HL-60 (cell line): ENCODE results near the gene KIF26B.

Experiments
- DNase-seq, 2 experiments: peaks; one replicate each; pipeline ENCODE4 v3.0.0-alpha.2; 2010 to 2020; ENCODE audit warnings: low read depth in 1 of 2, low spot score in 1 of 2
- H3K27ac ChIP-seq: fragments of 250-450 bp; sonication (Bioruptor Pico); replicated peaks from 2 replicates; pipeline ENCODE4 v1.5.1; 2020; ENCODE audit warnings: mild to moderate bottlenecking, moderate library complexity
- H3K27me3 ChIP-seq: fragments of 250-450 bp; sonication (Bioruptor Pico); 2 replicates; pipeline ENCODE4 v1.5.1; 2021; ENCODE audit warnings: mild to moderate bottlenecking, moderate library complexity; ENCODE audit not compliant: insufficient read depth, poor library complexity, severe bottlenecking
- H3K4me3 ChIP-seq: replicated peaks from 2 replicates; pipeline ENCODE4 v1.5.1; 2011; ENCODE audit warnings: mild to moderate bottlenecking, control low read depth, low read length; ENCODE audit not compliant: insufficient read depth
- GABPA ChIP-seq: IDR thresholded peaks from 2 replicates; pipeline ENCODE4 v1.6.1; 2012; ENCODE audit warnings: low read depth
- POLR2AphosphoS5 ChIP-seq: IDR thresholded peaks from 2 replicates; pipeline ENCODE4 v1.6.1; 2012; ENCODE audit warnings: low read depth
- SPI1 ChIP-seq: IDR thresholded peaks from 2 replicates; pipeline ENCODE4 v1.6.1; 2012; ENCODE audit warnings: low read depth, mild to moderate bottlenecking, borderline replicate concordance
- TF ChIP-seq, protein P1 (sequence below): IDR thresholded peaks from 2 replicates; pipeline ENCODE4 v1.6.1; 2012; ENCODE audit warnings: low read depth; ENCODE audit not compliant: insufficient replicate concordance
- TF ChIP-seq, protein P2 (sequence below): IDR thresholded peaks from one replicate; pipeline ENCODE4 v1.5.1; 2011; ENCODE audit warnings: low read length, control low read depth, inconsistent platforms; ENCODE audit not compliant: insufficient read depth

The KIF26B gene

DNA sequence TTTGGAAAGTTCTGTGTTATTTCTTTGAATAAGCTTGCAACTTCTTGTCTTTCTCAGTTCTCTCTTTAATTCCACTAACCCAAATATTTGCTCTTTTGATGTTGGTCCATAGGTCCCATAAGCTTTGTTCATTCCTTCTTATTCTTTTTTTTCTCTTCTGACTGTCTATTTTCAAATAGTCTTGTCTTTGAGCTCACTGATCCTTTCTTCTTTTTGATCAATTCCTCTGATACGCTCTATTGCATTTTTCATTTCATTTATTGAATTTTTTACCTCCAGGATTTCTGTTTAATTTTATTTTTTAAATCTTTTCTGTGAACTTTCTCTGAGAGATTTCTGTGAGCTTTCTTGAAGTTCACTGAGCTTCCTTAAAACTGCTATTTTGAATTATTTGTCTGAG, 486.6 kb downstream of the KIF26B start:
- no peak for DNase-seq
- Histone ChIP-seq H3K27me3 (no peaks in the 10 kb centered on the region), H3K27ac (no peak overlapping the region), H3K4me3 (no peak overlapping the region)
- TF ChIP-seq GABPA, result no peak
- TF ChIP-seq, protein P1, sequence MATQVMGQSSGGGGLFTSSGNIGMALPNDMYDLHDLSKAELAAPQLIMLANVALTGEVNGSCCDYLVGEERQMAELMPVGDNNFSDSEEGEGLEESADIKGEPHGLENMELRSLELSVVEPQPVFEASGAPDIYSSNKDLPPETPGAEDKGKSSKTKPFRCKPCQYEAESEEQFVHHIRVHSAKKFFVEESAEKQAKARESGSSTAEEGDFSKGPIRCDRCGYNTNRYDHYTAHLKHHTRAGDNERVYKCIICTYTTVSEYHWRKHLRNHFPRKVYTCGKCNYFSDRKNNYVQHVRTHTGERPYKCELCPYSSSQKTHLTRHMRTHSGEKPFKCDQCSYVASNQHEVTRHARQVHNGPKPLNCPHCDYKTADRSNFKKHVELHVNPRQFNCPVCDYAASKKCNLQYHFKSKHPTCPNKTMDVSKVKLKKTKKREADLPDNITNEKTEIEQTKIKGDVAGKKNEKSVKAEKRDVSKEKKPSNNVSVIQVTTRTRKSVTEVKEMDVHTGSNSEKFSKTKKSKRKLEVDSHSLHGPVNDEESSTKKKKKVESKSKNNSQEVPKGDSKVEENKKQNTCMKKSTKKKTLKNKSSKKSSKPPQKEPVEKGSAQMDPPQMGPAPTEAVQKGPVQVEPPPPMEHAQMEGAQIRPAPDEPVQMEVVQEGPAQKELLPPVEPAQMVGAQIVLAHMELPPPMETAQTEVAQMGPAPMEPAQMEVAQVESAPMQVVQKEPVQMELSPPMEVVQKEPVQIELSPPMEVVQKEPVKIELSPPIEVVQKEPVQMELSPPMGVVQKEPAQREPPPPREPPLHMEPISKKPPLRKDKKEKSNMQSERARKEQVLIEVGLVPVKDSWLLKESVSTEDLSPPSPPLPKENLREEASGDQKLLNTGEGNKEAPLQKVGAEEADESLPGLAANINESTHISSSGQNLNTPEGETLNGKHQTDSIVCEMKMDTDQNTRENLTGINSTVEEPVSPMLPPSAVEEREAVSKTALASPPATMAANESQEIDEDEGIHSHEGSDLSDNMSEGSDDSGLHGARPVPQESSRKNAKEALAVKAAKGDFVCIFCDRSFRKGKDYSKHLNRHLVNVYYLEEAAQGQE, result no peak
- TF ChIP-seq POLR2AphosphoS5, result no peak
- TF ChIP-seq SPI1, result no peak
- TF ChIP-seq, protein P2, sequence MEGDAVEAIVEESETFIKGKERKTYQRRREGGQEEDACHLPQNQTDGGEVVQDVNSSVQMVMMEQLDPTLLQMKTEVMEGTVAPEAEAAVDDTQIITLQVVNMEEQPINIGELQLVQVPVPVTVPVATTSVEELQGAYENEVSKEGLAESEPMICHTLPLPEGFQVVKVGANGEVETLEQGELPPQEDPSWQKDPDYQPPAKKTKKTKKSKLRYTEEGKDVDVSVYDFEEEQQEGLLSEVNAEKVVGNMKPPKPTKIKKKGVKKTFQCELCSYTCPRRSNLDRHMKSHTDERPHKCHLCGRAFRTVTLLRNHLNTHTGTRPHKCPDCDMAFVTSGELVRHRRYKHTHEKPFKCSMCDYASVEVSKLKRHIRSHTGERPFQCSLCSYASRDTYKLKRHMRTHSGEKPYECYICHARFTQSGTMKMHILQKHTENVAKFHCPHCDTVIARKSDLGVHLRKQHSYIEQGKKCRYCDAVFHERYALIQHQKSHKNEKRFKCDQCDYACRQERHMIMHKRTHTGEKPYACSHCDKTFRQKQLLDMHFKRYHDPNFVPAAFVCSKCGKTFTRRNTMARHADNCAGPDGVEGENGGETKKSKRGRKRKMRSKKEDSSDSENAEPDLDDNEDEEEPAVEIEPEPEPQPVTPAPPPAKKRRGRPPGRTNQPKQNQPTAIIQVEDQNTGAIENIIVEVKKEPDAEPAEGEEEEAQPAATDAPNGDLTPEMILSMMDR, result no peak

DNA sequence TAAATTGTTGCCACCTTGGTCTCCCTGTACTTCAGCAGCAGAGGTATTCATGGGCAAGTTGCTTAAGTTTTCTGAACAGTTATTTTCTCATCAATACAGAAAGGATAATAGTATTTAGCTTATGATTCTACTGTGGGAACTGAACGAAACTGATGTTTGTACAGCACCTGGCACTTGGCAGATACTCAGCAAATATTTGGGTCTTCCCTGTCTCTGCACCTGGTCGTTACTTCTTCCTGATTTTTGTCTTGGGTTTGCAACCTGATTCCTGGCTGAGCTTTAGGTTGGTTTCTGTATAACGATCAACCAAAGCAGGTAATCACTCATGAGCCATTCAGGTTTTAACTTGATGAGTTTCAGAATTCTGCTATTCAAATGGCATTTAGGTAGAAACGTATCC, 490.6 kb downstream of the KIF26B start:
- Histone ChIP-seq H3K4me3 (no peak overlapping the region), H3K27me3 (no peaks in the 10 kb centered on the region), H3K27ac (no peak overlapping the region)
- TF ChIP-seq SPI1 (no peak), GABPA (no peak), POLR2AphosphoS5 (no peak)
- TF ChIP-seq, protein P1, result no peak
- TF ChIP-seq, protein P2, result no peak
- DNase-seq, result no peak

DNA sequence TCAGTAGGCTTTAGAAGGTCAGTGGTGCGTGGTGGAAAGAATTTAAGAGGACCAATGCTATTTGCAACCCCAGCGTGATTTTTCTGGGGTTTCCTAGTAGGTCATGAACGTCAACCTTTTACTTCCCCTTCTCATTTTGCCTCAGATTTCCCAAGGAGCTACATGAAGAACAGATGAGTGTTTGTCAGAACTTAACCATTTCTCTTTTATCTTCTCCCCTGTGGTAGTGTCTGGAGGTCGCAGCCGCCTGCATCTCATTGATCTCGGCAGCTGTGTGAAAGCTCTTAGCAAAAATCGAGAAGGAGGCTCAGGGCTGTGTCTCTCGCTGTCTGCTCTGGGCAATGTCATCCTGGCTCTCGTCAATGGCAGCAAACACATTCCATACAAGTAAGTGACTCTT, 491.1 kb downstream of the KIF26B start:
- no peak overlapping the region for H3K27ac ChIP-seq
- H3K27me3 ChIP-seq, result no peaks in the 10 kb centered on the region
- TF ChIP-seq, protein P2, result no peak
- TF ChIP-seq SPI1 (no peak), GABPA (no peak), POLR2AphosphoS5 (no peak)
- TF ChIP-seq, protein P1, result no peak
- no peak overlapping the region for H3K4me3 ChIP-seq
- no peak for DNase-seq
